Peyer's patch (tissue), 4 donors: ENCODE measurements around the gene KLHL41.

ENCODE experiments used
- CTCF ChIP-seq, 6 experiments: fragments of 450-650 bp in 4 of 6; fragments of 200-600 bp in 2 of 6; sonication (generic) in 1 of 6; IDR thresholded peaks; one replicate each; pipeline ENCODE4 v1.5.1; 2017 to 2019; ENCODE audit warnings: antibody characterized with exemption in 6 of 6, mild to moderate bottlenecking in 3 of 6, moderate library complexity in 1 of 6
- POLR2A ChIP-seq, 2 donors: fragments of 450-650 bp; IDR thresholded peaks; one replicate each; pipeline ENCODE4 v1.5.1; 2017; ENCODE audit warnings: antibody characterized with exemption in 2 of 2, mild to moderate bottlenecking in 2 of 2, moderate library complexity in 2 of 2

- no peak for TF ChIP-seq CTCF (IDR thresholded peaks at IDR 0.05)
- peak; percentile 40 to 57 for TF ChIP-seq POLR2A (IDR thresholded peaks at IDR 0.05)
Measured at GRCh38 chr2:169573160-169573973, 63.9 kb downstream of the KLHL41 start, which contains the start of gene FASTKD1.
